ENCODE results near the gene PTPRT. TPM values are rescaled to one million over a fixed set of nuclear protein-coding genes. Genes with fewer than 3 reads are reported as not detected.

The PTPRT gene
- total RNA-seq, 1 experiment from 2014 or later, result not detected

GRCh38 chr20:42576167-42576566, 613.5 kb downstream of the PTPRT start:
- no TSS peak for BruUV-seq (replicated peaks)
- intact Hi-C loops (cut with micrococcal nuclease; ENCODE audit: unreplicated experiment), result no loop called here
- no peak for TF ChIP-seq CTCF (IDR thresholded peaks at IDR 0.05; ENCODE audit: unreplicated experiment)

GRCh38 chr20:42572320-42573016, 617.2 kb downstream of the PTPRT start:
- Mint-ChIP-seq H3K27ac (ENCODE audit: unreplicated experiment) (no peak overlapping the region), H3K4me3 (ENCODE audit: low read depth, unreplicated experiment) (no peak overlapping the region), H3K9me3 (ENCODE audit: low read depth, unreplicated experiment) (peaks cover 11% of the 10 kb centered on the region), H3K36me3 (ENCODE audit: insufficient read depth, unreplicated experiment) (no peaks in the 10 kb centered on the region), H3K27me3 (ENCODE audit: unreplicated experiment) (no peaks in the 10 kb centered on the region), H3K4me1 (ENCODE audit: low read depth, unreplicated experiment) (peaks cover 7% of the 10 kb centered on the region)
- intact Hi-C loops (cut with micrococcal nuclease; ENCODE audit: unreplicated experiment), result no loop called here
- BruUV-seq (replicated peaks), result no TSS peak
- CTCF ChIA-PET, result interaction anchor here (1.0 kb wide), 1 partner anchor 23 kb away, joined by 6 read pairs; no protein-coding TSS in a partner anchor
- DNase-seq, result no peak
- no peak for TF ChIP-seq CTCF (IDR thresholded peaks at IDR 0.05; ENCODE audit: unreplicated experiment)

More at GRCh38 chr20:42576167-42576566, 613.5 kb downstream of the PTPRT start:
- no peak for DNase-seq
- peaks cover 14% of the 10 kb centered on the region for H3K9me3 Mint-ChIP-seq (ENCODE audit: low read depth, unreplicated experiment)
- CTCF ChIA-PET, result no interaction called here
- no peak overlapping the region for H3K4me3 Mint-ChIP-seq (ENCODE audit: low read depth, unreplicated experiment)
- H3K27me3 Mint-ChIP-seq (ENCODE audit: unreplicated experiment), result no peaks in the 10 kb centered on the region
- H3K27ac Mint-ChIP-seq (ENCODE audit: unreplicated experiment), result no peak overlapping the region
- H3K36me3 Mint-ChIP-seq (ENCODE audit: insufficient read depth, unreplicated experiment), result no peaks in the 10 kb centered on the region
- H3K4me1 Mint-ChIP-seq (ENCODE audit: low read depth, unreplicated experiment), result peaks cover 7% of the 10 kb centered on the region

GRCh38 chr20:42567409-42567808, 622.3 kb downstream of the PTPRT start:
- H3K27me3 Mint-ChIP-seq (ENCODE audit: unreplicated experiment), result no peaks in the 10 kb centered on the region
- no TSS peak for BruUV-seq (replicated peaks)
- peak overlapping the region; percentile 48 for H3K27ac Mint-ChIP-seq (ENCODE audit: unreplicated experiment)
- peaks cover 3% of the 10 kb centered on the region for H3K4me1 Mint-ChIP-seq (ENCODE audit: low read depth, unreplicated experiment)
- TF ChIP-seq CTCF (IDR thresholded peaks at IDR 0.05; ENCODE audit: unreplicated experiment), result no peak
- no peak overlapping the region for H3K4me3 Mint-ChIP-seq (ENCODE audit: low read depth, unreplicated experiment)
- DNase-seq, result peak; percentile 30
- CTCF ChIA-PET, result interaction anchor here (1.1 kb wide), 1 partner anchor 38 kb away, joined by 9 read pairs; no protein-coding TSS in a partner anchor
- H3K9me3 Mint-ChIP-seq (ENCODE audit: low read depth, unreplicated experiment), result peaks cover 9% of the 10 kb centered on the region
- intact Hi-C loops (cut with micrococcal nuclease; ENCODE audit: unreplicated experiment), result no loop called here
- H3K36me3 Mint-ChIP-seq (ENCODE audit: insufficient read depth, unreplicated experiment), result no peaks in the 10 kb centered on the region

- Mint-ChIP-seq H3K4me3 (ENCODE audit: low read depth, unreplicated experiment) (no peak overlapping the region), H3K36me3 (ENCODE audit: insufficient read depth, unreplicated experiment) (no peaks in the 10 kb centered on the region), H3K27ac (ENCODE audit: unreplicated experiment) (no peak overlapping the region), H3K4me1 (ENCODE audit: low read depth, unreplicated experiment) (no peaks in the 10 kb centered on the region), H3K27me3 (ENCODE audit: unreplicated experiment) (peaks cover 6% of the 10 kb centered on the region), H3K9me3 (ENCODE audit: low read depth, unreplicated experiment) (no peaks in the 10 kb centered on the region)
- no TSS peak for BruUV-seq (replicated peaks)
- CTCF ChIA-PET, result no interaction called here
- no peak for TF ChIP-seq CTCF (IDR thresholded peaks at IDR 0.05; ENCODE audit: unreplicated experiment)
- intact Hi-C loops (cut with micrococcal nuclease; ENCODE audit: unreplicated experiment), result no loop called here
- DNase-seq, result no peak
These were observed 624.3 kb downstream of the PTPRT start for GRCh38 chr20:42565235-42565995.
